Measurements from ENCODE around the gene SLC30A4.

- TF ChIP-seq CTCF (IDR thresholded peaks at IDR 0.05), result no peak
- TF ChIP-seq POLR2A (IDR thresholded peaks at IDR 0.05), result no peak
- no peak for TF ChIP-seq POLR2AphosphoS5 (IDR thresholded peaks at IDR 0.05)
- TF ChIP-seq EP300 (IDR thresholded peaks at IDR 0.05), result no peak
Measured at GRCh38 chr15:45468294-45468693, 54.3 kb downstream of the SLC30A4 start.
